PC-3 (cell line): ENCODE measurements around the gene SYT5. TPM values are rescaled to one million over a fixed set of nuclear protein-coding genes. Genes with fewer than 3 reads are reported as not detected.

Source experiments
- ATAC-seq: fragments of 200-7000 bp; cut with Tn5 transposase; 2 replicates; pipeline ENCODE4 v1.9.1; 2020; ENCODE audit warnings: mild to moderate bottlenecking, moderate library complexity
- BruUV-seq: library from RNA; stranded (reverse); fragments of 400-500 nt; replicated peaks from 2 replicates; lab custom pipeline; 2021; lab: Mats Ljungman, UMichigan
- CTCF ChIA-PET: fragments of 300-600 bp; sonication (Branson Sonifier 250); formaldehyde crosslinking; loops from one replicate; lab custom pipeline; 2022; ENCODE audit warnings: antibody characterized with exemption; lab: Charles Lee
- POLR2A ChIA-PET: fragments of 300-600 bp; sonication (Branson Sonifier 250); formaldehyde crosslinking; loops from one replicate; lab custom pipeline; 2022; ENCODE audit warnings: antibody characterized with exemption; ENCODE audit not compliant: unreplicated experiment; lab: Charles Lee
- DNase-seq: peaks from one replicate; pipeline ENCODE4 v3.0.0-alpha.2; 2015
- H2AFZ ChIP-seq: fragments of 300-600 bp; sonication (generic); 2 replicates; pipeline ENCODE4 v1.6.0; 2016; ENCODE audit warnings: antibody characterized with exemption, low read length
- H3F3A ChIP-seq: fragments of 300-600 bp; sonication (generic); one replicate; pipeline ENCODE4 v1.6.0; 2017; ENCODE audit warnings: antibody characterized with exemption, low read length, control low read depth, mild to moderate bottlenecking; ENCODE audit not compliant: unreplicated experiment
- H3K27ac ChIP-seq: fragments of 300-600 bp; sonication (generic); 2 replicates; pipeline ENCODE4 v1.5.1; 2016; ENCODE audit warnings: mild to moderate bottlenecking, low read length
- H3K27me3 ChIP-seq: fragments of 300-600 bp; sonication (generic); 2 replicates; pipeline ENCODE4 v1.6.1; 2016; ENCODE audit warnings: low read length, mixed read lengths
- H3K36me3 ChIP-seq: fragments of 300-600 bp; sonication (generic); 2 replicates; pipeline ENCODE4 v1.6.1; 2016; ENCODE audit warnings: low read depth, mixed run types, low read length, mixed read lengths
- H3K4me1 ChIP-seq: fragments of 300-600 bp; sonication (generic); 2 replicates; pipeline ENCODE4 v1.5.1; 2016; ENCODE audit warnings: low read length; ENCODE audit not compliant: insufficient read depth
- H3K4me2 ChIP-seq: fragments of 300-600 bp; sonication (generic); 2 replicates; pipeline ENCODE4 v1.6.0; 2016; ENCODE audit warnings: low read length
- H3K4me3 ChIP-seq: fragments of 300-600 bp; sonication (generic); 2 replicates; pipeline ENCODE4 v1.5.1; 2016; ENCODE audit warnings: mild to moderate bottlenecking, low read length, mixed read lengths
- H3K79me2 ChIP-seq: fragments of 300-600 bp; sonication (generic); 2 replicates; pipeline ENCODE4 v1.6.1; 2017; ENCODE audit warnings: low read length, mixed read lengths
- H3K9ac ChIP-seq: fragments of 300-600 bp; sonication (generic); 2 replicates; pipeline ENCODE4 v1.6.0; 2016; ENCODE audit warnings: mild to moderate bottlenecking, low read length
- H3K9me2 ChIP-seq: fragments of 300-600 bp; sonication (generic); replicated peaks from 2 replicates; pipeline ENCODE4 v1.6.1; 2016; ENCODE audit warnings: mixed run types, low read length, mixed read lengths
- H3K9me3 ChIP-seq: fragments of 300-600 bp; sonication (generic); 2 replicates; pipeline ENCODE4 v1.6.1; 2016; ENCODE audit warnings: low read length, mixed read lengths
- H4K20me1 ChIP-seq: fragments of 300-600 bp; sonication (generic); 2 replicates; pipeline ENCODE4 v1.6.1; 2016; ENCODE audit warnings: low read length, mixed read lengths
- CTCF ChIP-seq: fragments of 300-600 bp; sonication (generic); conservative IDR thresholded peaks from 2 replicates; pipeline ENCODE4 v1.5.1; 2017; ENCODE audit warnings: antibody characterized with exemption, low read depth, mild to moderate bottlenecking, low read length
- EZH2 ChIP-seq: fragments of 300-600 bp; sonication (generic); IDR thresholded peaks from one replicate; pipeline ENCODE4 v1.6.1; 2017; ENCODE audit warnings: antibody characterized with exemption, mild to moderate bottlenecking, low read length; ENCODE audit not compliant: unreplicated experiment
- EZH2phosphoT487 ChIP-seq: fragments of 300-600 bp; sonication (generic); IDR thresholded peaks from 2 replicates; pipeline ENCODE4 v1.6.1; 2018; ENCODE audit warnings: mild to moderate bottlenecking, antibody characterized with exemption, low read length, borderline replicate concordance
- intact Hi-C: fragments of 100-400 bp; cut with micrococcal nuclease; formaldehyde crosslinking; loops from 2 replicates; pipeline ENCODE4 v1.9.0; 2023
- total RNA-seq: library from RNA; depleted of rRNA; stranded (reverse); fragments of >200 nt; gene quantifications from 2 replicates; pipeline ENCODE4 v1.2.3, GENCODE V29; 2014

SYT5 gene
- total RNA-seq, 1 experiment from 2014 or later, result 2.5 TPM

DNA sequence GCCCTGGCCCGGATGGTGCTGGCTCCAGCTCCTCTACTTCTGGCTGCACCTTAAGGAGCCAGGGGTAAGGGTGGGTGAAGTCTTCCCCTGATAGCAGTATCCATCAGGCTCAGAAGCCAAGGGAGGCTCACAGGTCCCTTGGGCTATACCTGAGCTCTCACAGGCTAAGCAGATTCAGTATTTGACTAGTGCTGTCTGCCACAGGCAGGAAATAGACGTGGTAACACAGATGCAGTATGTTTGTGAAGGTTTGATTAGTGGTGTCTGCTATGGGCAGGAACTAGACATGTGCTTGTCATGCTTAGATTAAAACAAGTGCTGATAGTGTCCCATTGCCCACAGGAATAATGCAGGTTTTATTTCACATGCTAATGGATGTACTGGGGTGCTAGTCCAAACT lies 4.0 kb downstream of the SYT5 start:
- no TSS peak for BruUV-seq
- H3K9me2 ChIP-seq, result no peaks in the 10 kb centered on the region
- no peak overlapping the region for H3K9ac ChIP-seq
- H4K20me1 ChIP-seq, result no peaks in the 10 kb centered on the region
- DNase-seq (no peak), ATAC-seq (no peak)
- H3K9me3 ChIP-seq, result no peaks in the 10 kb centered on the region
- no peak overlapping the region for H3K27ac ChIP-seq
- ChIA-PET POLR2A (no interaction called here), CTCF (no interaction called here)
- no peak overlapping the region for H2AFZ ChIP-seq
- H3F3A ChIP-seq, result no peaks in the 10 kb centered on the region
- intact Hi-C loops, result no loop called here
- no peak overlapping the region for H3K4me2 ChIP-seq
- peaks cover 14% of the 10 kb centered on the region for H3K27me3 ChIP-seq
- peaks cover 21% of the 10 kb centered on the region for H3K4me1 ChIP-seq
- H3K36me3 ChIP-seq, result no peaks in the 10 kb centered on the region
- no peak overlapping the region for H3K4me3 ChIP-seq
- no peak for TF ChIP-seq CTCF
- no peak for TF ChIP-seq EZH2phosphoT487
- no peak for TF ChIP-seq EZH2
- no peaks in the 10 kb centered on the region for H3K79me2 ChIP-seq

DNA sequence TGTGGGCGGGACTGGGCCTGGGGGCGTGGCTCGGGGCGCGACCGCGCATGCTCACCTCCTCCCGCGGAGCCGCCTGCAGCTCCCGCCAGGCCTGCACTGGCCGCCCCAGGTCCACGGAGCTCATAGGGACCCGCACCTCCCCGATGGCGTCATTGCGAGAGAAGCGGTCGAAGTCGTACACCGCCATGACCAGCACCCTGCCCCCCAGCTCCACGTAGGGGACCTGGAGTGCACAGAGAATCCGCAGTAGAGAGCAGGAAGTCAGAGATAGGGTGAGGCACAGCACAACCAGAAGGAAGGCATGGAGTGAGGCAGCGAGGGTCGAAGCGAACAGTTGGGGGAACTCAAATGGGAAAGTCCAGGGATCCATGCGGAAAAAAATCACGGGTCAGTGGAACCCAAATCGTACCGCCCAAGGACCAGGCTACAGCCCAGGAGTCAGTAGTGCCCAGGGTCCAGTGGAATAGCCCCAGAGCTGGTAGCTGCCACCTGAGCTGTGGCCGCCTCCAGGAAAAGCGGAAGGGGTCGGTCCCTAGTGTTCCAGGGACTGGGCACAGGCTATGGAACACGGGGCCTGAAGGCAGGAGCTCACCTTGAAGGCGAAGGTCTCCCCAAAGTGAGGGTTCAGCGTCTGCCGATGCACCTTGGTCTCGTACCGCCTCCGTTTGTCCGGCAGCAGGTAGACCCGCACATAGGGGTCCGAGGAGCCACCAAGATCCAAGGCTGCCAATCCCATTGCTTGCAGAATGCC lies 4.8 kb downstream of the SYT5 start:
- intact Hi-C loops, result no loop called here
- ChIA-PET CTCF (no interaction called here), POLR2A (no interaction called here)
- Histone ChIP-seq H3K4me3 (no peak overlapping the region), H2AFZ (no peak overlapping the region), H3K4me2 (no peak overlapping the region), H3K9me2 (no peaks in the 10 kb centered on the region), H4K20me1 (no peaks in the 10 kb centered on the region), H3K27ac (no peak overlapping the region), H3K9me3 (no peaks in the 10 kb centered on the region), H3K27me3 (peaks cover 6% of the 10 kb centered on the region), H3K36me3 (no peaks in the 10 kb centered on the region), H3K4me1 (peaks cover 21% of the 10 kb centered on the region), H3F3A (no peaks in the 10 kb centered on the region), H3K9ac (no peak overlapping the region), H3K79me2 (no peaks in the 10 kb centered on the region)
- TF ChIP-seq EZH2, result no peak
- no peak for TF ChIP-seq EZH2phosphoT487
- TF ChIP-seq CTCF, result no peak
- ATAC-seq (no peak), DNase-seq (no peak)
- no TSS peak for BruUV-seq

DNA sequence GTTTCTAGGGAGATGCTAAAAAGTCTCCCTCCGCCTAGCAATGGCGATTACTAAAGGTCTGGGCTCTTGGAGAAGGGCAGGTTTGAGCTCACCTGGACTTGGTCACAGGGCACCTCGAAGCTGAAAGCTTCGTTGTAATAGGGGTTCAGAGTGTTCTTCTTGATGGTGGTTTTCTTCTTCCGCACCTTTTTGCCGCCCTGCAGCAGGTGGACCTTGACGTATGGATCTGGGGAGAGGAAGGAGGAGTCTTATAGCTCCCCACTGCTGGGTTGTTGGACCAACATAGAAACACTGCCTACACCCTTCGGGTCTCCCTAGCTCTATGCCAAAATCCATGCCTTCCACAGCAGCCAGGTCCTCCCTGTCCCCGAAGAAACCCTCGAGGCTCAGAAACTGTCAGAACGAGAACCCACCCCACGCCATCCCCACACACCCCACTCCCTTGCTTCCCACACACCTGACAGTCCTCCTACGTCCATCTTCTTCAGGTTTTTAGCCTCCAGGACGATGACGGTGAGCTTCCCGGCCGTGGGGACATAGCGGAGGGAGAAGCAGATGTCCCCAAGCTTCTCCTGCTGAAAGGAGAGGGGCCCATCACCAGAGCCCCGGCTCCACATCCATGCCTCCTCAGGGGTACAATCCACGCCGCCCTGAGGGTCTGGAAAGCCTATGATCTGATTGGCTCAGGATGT lies 5.5 kb downstream of the SYT5 start:
- Histone ChIP-seq H3K9me2 (no peaks in the 10 kb centered on the region), H3K4me3 (peak overlapping the region; percentile 73; the same call in 1 of the 2 replicates), H3K4me2 (peak overlapping the region; percentile 84), H2AFZ (no peak overlapping the region), H3K27me3 (peaks cover 1% of the 10 kb centered on the region), H3K4me1 (peaks cover 17% of the 10 kb centered on the region), H3K79me2 (no peaks in the 10 kb centered on the region), H3K36me3 (no peaks in the 10 kb centered on the region), H3K9me3 (no peaks in the 10 kb centered on the region), H3F3A (no peaks in the 10 kb centered on the region), H4K20me1 (no peaks in the 10 kb centered on the region), H3K9ac (no peak overlapping the region), H3K27ac (no peak overlapping the region)
- DNase-seq (no peak), ATAC-seq (no peak)
- intact Hi-C loops, result loop anchor here (5.0 kb wide), 1 partner anchor 38 kb away; no protein-coding TSS in a partner anchor
- no TSS peak for BruUV-seq
- POLR2A ChIA-PET, result no interaction called here
- CTCF ChIA-PET, result no interaction called here
- TF ChIP-seq CTCF, result no peak
- TF ChIP-seq EZH2phosphoT487, result no peak
